ENCODE results near the gene MYBPHL. TPM values are rescaled to one million over a fixed set of nuclear protein-coding genes. Genes with fewer than 3 reads are reported as not detected.

MYBPHL gene
- total RNA-seq, 4 donors from 2014 or later = not detected

DNA sequence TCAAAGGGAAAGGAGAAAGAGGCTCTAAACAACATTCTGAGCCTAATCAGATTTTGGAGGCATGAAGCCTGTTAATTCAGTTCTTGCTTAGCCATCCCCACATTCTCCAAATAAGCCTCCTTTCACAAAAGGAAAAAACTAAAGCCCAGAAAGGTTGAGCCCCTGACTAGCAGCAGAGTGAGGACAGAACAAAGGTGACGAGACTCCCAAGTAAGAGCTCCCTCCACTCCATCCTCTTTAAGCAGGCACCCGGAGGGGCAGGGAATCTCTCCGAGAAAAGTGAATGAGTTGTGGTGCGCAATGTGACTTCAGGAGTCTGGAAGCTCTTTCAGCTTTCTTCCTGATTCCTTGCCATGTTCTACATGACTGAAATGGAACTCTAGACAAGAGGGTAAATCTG, 43.4 kb upstream of the MYBPHL start:
- H3K4me1 ChIP-seq = no peaks in the 10 kb centered on the region
- no peak overlapping the region for H3K4me3 ChIP-seq
- WGBS, 2 donors = 88 to 96% methylated on average over 4 of the region's 4 CpGs
- no peak for DNase-seq (ENCODE audit: low spot score in 2 of 2)
- peaks cover 0 to 98% (median 7%) of the 10 kb centered on the region in 3 donors for H3K36me3 ChIP-seq
- H3K27ac ChIP-seq = no peak overlapping the region
- H3K9me3 ChIP-seq = no peaks in the 10 kb centered on the region
- TF ChIP-seq, protein P1, sequence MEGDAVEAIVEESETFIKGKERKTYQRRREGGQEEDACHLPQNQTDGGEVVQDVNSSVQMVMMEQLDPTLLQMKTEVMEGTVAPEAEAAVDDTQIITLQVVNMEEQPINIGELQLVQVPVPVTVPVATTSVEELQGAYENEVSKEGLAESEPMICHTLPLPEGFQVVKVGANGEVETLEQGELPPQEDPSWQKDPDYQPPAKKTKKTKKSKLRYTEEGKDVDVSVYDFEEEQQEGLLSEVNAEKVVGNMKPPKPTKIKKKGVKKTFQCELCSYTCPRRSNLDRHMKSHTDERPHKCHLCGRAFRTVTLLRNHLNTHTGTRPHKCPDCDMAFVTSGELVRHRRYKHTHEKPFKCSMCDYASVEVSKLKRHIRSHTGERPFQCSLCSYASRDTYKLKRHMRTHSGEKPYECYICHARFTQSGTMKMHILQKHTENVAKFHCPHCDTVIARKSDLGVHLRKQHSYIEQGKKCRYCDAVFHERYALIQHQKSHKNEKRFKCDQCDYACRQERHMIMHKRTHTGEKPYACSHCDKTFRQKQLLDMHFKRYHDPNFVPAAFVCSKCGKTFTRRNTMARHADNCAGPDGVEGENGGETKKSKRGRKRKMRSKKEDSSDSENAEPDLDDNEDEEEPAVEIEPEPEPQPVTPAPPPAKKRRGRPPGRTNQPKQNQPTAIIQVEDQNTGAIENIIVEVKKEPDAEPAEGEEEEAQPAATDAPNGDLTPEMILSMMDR (IDR thresholded peaks at IDR 0.05) = no peak
- TF ChIP-seq EP300 (IDR thresholded peaks at IDR 0.05) (no peak), POLR2A (IDR thresholded peaks at IDR 0.05) (no peak)
- H3K27me3 ChIP-seq = no peaks in the 10 kb centered on the region

DNA sequence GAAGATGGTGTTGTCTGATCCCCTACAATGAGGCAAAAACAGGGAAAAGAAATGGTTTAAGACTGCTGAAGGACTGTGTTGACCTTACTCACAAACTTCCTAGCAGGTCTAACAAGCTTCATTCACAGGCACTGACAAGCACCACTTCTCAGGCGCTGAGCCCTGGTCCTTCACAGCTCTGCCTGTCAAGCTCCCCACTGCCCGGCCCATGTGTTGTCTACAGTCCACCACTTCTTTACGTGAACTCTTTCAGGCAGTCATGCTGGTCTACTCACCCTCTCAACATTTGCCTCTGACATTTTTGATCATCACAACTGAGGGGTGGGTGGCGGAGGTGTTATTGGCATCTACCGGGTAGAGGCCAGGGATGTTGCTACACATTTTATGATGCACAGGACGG, 40.7 kb upstream of the MYBPHL start:
- no peak for TF ChIP-seq POLR2A (IDR thresholded peaks at IDR 0.05)
- TF ChIP-seq, protein P1 (IDR thresholded peaks at IDR 0.05) = no peak
- no peak for TF ChIP-seq EP300 (IDR thresholded peaks at IDR 0.05)
- no peak for DNase-seq (ENCODE audit: low spot score in 2 of 2)
- no peaks in the 10 kb centered on the region for H3K27me3 ChIP-seq
- no peaks in the 10 kb centered on the region for H3K9me3 ChIP-seq
- H3K4me1 ChIP-seq = no peaks in the 10 kb centered on the region
- H3K4me3 ChIP-seq = no peak overlapping the region
- no peak overlapping the region for H3K27ac ChIP-seq
- WGBS, 2 donors = 88% methylated on average over 6 of the region's 6 CpGs
- H3K36me3 ChIP-seq = peaks cover 0 to 98% (median 7%) of the 10 kb centered on the region in 3 donors

- 64 to 67% methylated on average over 9 of the region's 9 CpGs for WGBS, 2 donors
- DNase-seq (ENCODE audit: low spot score in 2 of 2) = no peak
- Histone ChIP-seq H3K27ac (peak overlapping the region in 1 of 4 donors; percentile 9), H3K27me3 (no peaks in the 10 kb centered on the region), H3K4me1 (no peaks in the 10 kb centered on the region), H3K9me3 (no peaks in the 10 kb centered on the region), H3K4me3 (no peak overlapping the region), H3K36me3 (peaks cover 3 to 100% (median 6%) of the 10 kb centered on the region in 3 donors)
- TF ChIP-seq, protein P1 (IDR thresholded peaks at IDR 0.05) = no peak
- TF ChIP-seq POLR2A (IDR thresholded peaks at IDR 0.05) (no peak), EP300 (IDR thresholded peaks at IDR 0.05) (no peak)
Observed at GRCh38 chr1:109341944-109342930, 35.4 kb upstream of the MYBPHL start.

- peaks cover 3 to 99% (median 6%) of the 10 kb centered on the region in 3 donors for H3K36me3 ChIP-seq
- TF ChIP-seq POLR2A (IDR thresholded peaks at IDR 0.05) (no peak), EP300 (IDR thresholded peaks at IDR 0.05) (no peak)
- TF ChIP-seq, protein P1 (IDR thresholded peaks at IDR 0.05) = no peak
- no peak overlapping the region for H3K27ac ChIP-seq
- no peak for DNase-seq (ENCODE audit: low spot score in 2 of 2)
- WGBS, 2 donors = 97 to 100% methylated on average over 3 of the region's 3 CpGs
- H3K27me3 ChIP-seq = no peaks in the 10 kb centered on the region
- no peaks in the 10 kb centered on the region for H3K4me1 ChIP-seq
- H3K4me3 ChIP-seq = no peak overlapping the region
- no peaks in the 10 kb centered on the region for H3K9me3 ChIP-seq
Observed at GRCh38 chr1:109338608-109339007, 31.8 kb upstream of the MYBPHL start.

- DNase-seq (ENCODE audit: low spot score in 2 of 2) = no peak
- H3K27me3 ChIP-seq = no peaks in the 10 kb centered on the region
- TF ChIP-seq POLR2A (IDR thresholded peaks at IDR 0.05) (no peak), EP300 (IDR thresholded peaks at IDR 0.05) (no peak)
- TF ChIP-seq, protein P1 (IDR thresholded peaks at IDR 0.05) = no peak
- 91 to 97% methylated on average over 6 of the region's 6 CpGs for WGBS, 2 donors
- H3K4me1 ChIP-seq = no peaks in the 10 kb centered on the region
- H3K36me3 ChIP-seq = peaks cover 3 to 99% (median 6%) of the 10 kb centered on the region in 3 donors
- no peak overlapping the region for H3K27ac ChIP-seq
- peaks cover 0 to under 1% (median 0%) of the 10 kb centered on the region in 4 donors for H3K9me3 ChIP-seq
- no peak overlapping the region for H3K4me3 ChIP-seq
Observed at GRCh38 chr1:109338091-109338490, 31.3 kb upstream of the MYBPHL start.
